Small intestine (tissue), 16 donors: Measurements from ENCODE around the gene UNC45A. TPM values are rescaled to one million over a fixed set of nuclear protein-coding genes. Genes with fewer than 3 reads are reported as not detected.

ENCODE experiments used
- DNase-seq, 2 donors: peaks; one replicate each; pipeline versions ENCODE4 v3.0.0 to v3.0.0-alpha.2; 2013
- FAIRE-seq: peaks from 2 replicates; lab custom pipeline; 2012; peaks lifted over from hg19 to GRCh38; lab: Jason Lieb, UNC
- H3K27ac ChIP-seq, 3 donors: one replicate each; pipeline ENCODE4 v1.5.1; 2013; ENCODE audit warnings: low read length in 2 of 3, mild to moderate bottlenecking in 2 of 3, control low read depth in 1 of 3, inconsistent platforms in 1 of 3, low read depth in 1 of 3, moderate library complexity in 1 of 3
- H3K27me3 ChIP-seq, 3 donors: one replicate each; pipeline ENCODE4 v1.6.1; 2013; ENCODE audit warnings: low read length in 3 of 3, inconsistent platforms in 1 of 3; ENCODE audit not compliant: control insufficient read depth in 3 of 3, insufficient read depth in 3 of 3
- H3K36me3 ChIP-seq, 3 donors: one replicate each; pipeline ENCODE4 v1.6.1; 2013; ENCODE audit warnings: low read length in 3 of 3, inconsistent platforms in 1 of 3, low read depth in 1 of 3, mild to moderate bottlenecking in 1 of 3, moderate library complexity in 1 of 3; ENCODE audit not compliant: control insufficient read depth in 3 of 3, insufficient read depth in 2 of 3
- H3K4me1 ChIP-seq, 3 donors: one replicate each; pipeline ENCODE4 v1.6.1; 2013; ENCODE audit warnings: low read length in 2 of 3, inconsistent platforms in 1 of 3, low read depth in 1 of 3, mild to moderate bottlenecking in 1 of 3, moderate library complexity in 1 of 3; ENCODE audit not compliant: control insufficient read depth in 3 of 3, insufficient read depth in 2 of 3
- H3K4me3 ChIP-seq, 3 donors: one replicate each; pipeline ENCODE4 v1.5.1; 2013; ENCODE audit warnings: low read length in 3 of 3, control low read depth in 1 of 3, inconsistent platforms in 1 of 3, low read depth in 1 of 3, mild to moderate bottlenecking in 1 of 3, moderate library complexity in 1 of 3
- H3K9me3 ChIP-seq, 2 donors: one replicate each; pipeline ENCODE4 v1.6.1; 2013; ENCODE audit warnings: low read depth in 1 of 2, low read length in 1 of 2; ENCODE audit not compliant: control insufficient read depth in 2 of 2, insufficient read depth in 1 of 2
- WGBS, 3 donors: extraction: QIAGEN DNeasy Blood & Tissue Kit; methylation state at CpG; one replicate each; pipeline ENCODE4 v1.1.7; 2013; 5-methylcytosine and 5-hydroxymethylcytosine counted together
- long read RNA-seq, 10 donors: transcript quantifications; one replicate each; lab custom pipeline, GENCODE V29; 2026
- polyA plus RNA-seq, 4 donors: library from polyadenylated mRNA; stranded (reverse) in 3 of 4; unstranded in 1 of 4; fragments of 200-250 nt in 3 of 4; fragments of 120-200 nt in 1 of 4; gene quantifications; one replicate each; pipeline versions ENCODE4 v1.2.1 to v1.2.3, GENCODE V29; 2013
- donor health status: healthy with polysubstance abuse.
- donor health status: control.
- donor health status: control.
- donor health status: Bipolar disorder and iron deficiency.
- donor health status: healthy.

UNC45A gene, protein sequence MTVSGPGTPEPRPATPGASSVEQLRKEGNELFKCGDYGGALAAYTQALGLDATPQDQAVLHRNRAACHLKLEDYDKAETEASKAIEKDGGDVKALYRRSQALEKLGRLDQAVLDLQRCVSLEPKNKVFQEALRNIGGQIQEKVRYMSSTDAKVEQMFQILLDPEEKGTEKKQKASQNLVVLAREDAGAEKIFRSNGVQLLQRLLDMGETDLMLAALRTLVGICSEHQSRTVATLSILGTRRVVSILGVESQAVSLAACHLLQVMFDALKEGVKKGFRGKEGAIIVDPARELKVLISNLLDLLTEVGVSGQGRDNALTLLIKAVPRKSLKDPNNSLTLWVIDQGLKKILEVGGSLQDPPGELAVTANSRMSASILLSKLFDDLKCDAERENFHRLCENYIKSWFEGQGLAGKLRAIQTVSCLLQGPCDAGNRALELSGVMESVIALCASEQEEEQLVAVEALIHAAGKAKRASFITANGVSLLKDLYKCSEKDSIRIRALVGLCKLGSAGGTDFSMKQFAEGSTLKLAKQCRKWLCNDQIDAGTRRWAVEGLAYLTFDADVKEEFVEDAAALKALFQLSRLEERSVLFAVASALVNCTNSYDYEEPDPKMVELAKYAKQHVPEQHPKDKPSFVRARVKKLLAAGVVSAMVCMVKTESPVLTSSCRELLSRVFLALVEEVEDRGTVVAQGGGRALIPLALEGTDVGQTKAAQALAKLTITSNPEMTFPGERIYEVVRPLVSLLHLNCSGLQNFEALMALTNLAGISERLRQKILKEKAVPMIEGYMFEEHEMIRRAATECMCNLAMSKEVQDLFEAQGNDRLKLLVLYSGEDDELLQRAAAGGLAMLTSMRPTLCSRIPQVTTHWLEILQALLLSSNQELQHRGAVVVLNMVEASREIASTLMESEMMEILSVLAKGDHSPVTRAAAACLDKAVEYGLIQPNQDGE
- polyA plus RNA-seq, result 10 to 100 TPM; 37.7 to 65.1 (median 48.8) TPM
- long read RNA-seq, donor 1, result 0 reads
- long read RNA-seq, donor 2, result 0 reads
- long read RNA-seq, donor 3, partial matches to known transcripts, result 5 of 23 reads
- long read RNA-seq, donor 3, other reads (novel, unspliced or antisense), result 17 of 23 reads
- long read RNA-seq, donor 4, result 0 reads
- long read RNA-seq, donor 5, partial matches to known transcripts, result 10 of 10 reads
- long read RNA-seq, donor 5, other reads (novel, unspliced or antisense), result 0 of 10 reads
- long read RNA-seq, donor 6, partial matches to known transcripts, result 17 of 18 reads
- long read RNA-seq, donor 6, other reads (novel, unspliced or antisense), result 0 of 18 reads
- long read RNA-seq, donor 7, partial matches to known transcripts, result 5 of 6 reads
- long read RNA-seq, donor 7, other reads (novel, unspliced or antisense), result 0 of 6 reads
- long read RNA-seq, donor 8, result 0 reads
- long read RNA-seq, donor 9, partial matches to known transcripts, result 0 of 1 reads
- long read RNA-seq, donor 9, other reads (novel, unspliced or antisense), result 0 of 1 reads
- long read RNA-seq, donor 10, partial matches to known transcripts, result 30 of 33 reads
- long read RNA-seq, donor 10, other reads (novel, unspliced or antisense), result 0 of 33 reads

DNA sequence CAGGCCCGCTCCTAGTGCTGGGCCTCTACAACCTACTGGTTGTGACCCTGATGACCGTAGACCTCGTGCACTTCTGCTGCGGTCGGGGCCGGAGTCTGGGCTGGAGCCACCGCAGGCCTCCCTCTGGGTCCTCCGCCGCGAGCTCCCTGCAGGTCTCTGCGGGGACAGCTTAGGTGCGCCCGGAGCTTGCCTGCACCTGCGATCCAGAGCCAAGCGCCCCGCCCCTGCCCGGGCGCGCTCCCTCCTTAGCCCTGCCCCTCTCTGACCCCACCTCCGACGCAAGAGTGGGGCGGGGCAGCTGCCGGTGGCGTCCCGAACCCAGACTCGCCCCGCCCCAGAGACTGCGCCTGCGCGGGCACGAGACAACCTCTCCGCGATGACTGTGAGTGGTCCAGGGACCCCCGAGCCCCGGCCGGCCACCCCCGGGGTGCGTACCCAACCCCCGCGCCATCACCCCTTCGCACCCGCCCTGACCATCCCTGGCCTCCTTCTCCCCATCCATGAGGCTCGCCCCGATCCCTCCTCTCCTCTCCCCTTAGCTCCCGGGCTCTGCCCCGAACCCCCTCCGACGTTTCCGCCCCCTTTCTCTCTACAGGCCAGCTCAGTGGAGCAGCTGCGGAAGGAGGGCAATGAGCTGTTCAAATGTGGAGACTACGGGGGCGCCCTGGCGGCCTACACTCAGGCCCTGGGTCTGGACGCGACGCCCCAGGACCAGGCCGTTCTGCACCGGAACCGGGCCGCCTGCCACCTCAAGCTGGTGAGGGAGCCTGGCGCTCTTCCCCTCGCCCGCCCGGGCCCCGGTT lies at the start of gene UNC45A:
UNC45A (plus strand) TSS at position 337 of the 803 bp plus-strand sequence; CDS start at position 377, 40 bp downstream.
- DNase-seq, result peak; percentile 97
- WGBS, 3 donors, result 0 to 1% (median 0%) methylated on average over 41 to 65 of the region's 65 CpGs

DNA sequence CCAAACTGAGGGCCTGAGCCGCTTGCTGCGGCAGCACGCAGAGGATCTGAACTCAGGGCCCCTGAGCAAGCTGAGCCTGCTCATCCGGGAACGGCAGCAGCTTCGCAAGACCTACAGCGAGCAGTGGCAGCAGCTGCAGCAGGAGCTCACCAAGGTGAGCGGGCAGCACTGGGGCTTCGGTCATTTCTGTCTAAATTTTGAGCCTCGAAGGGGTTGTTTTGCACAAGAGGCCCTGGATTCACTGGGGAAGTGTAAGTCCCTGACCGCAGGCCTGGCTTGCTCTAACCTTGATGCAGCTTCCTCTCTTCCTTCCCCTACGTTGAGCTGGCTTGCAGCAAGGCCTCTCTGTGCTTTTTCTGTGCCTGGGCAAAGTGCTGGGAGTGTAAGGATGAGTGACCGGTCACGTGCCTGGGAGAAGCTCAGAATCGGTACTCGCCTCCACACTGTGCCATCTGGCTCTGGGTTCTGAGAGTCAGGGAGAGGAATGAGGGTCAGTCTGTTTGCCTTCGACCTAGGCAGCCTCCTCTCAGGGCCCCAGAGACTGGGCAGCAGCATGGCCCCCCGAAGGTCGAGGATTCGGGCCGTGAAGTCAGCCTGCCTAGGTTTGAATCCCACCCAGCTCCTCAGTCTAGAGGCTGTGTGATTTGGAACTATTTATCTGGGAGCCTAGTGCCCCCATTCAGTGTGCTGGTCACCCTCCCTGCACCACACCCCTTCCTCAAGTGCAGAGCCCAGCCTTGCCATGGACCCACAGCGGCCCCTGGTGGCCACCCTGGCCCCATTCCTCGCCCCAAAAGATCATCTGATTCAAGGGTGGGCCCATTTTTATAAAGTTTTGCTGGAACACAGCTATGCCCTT lies 49.4 kb upstream of the UNC45A start:
- Histone ChIP-seq H3K27me3 (no peaks in the 10 kb centered on the region), H3K27ac (peak overlapping the region; percentile 1 to 87 (median 25)), H3K9me3 (no peaks in the 10 kb centered on the region), H3K4me1 (peaks cover 0 to 32% (median 7%) of the 10 kb centered on the region in 3 donors), H3K4me3 (peak overlapping the region in 1 of 3 donors; percentile 43), H3K36me3 (peaks cover 0 to 63% (median 4%) of the 10 kb centered on the region in 3 donors)
- WGBS, 3 donors, result 45 to 78% (median 58%) methylated on average over 23 of the region's 23 CpGs
- no peak for FAIRE-seq
- DNase-seq, result peak; percentile 60 to 80

More for the DNA sequence above, at the start of gene UNC45A:
- peak within 1 kb of the TSS; percentile 60 to 81 (median 78) for H3K4me3 ChIP-seq
- FAIRE-seq, result no peak
- H3K4me1 ChIP-seq, result peaks cover 6 to 32% (median 15%) of the 10 kb centered on the region in 3 donors
- H3K27ac ChIP-seq, result peak within 1 kb of the TSS; percentile 74 to 90 (median 80)
- peaks cover 3 to 26% (median 4%) of the 10 kb centered on the region in 3 donors for H3K36me3 ChIP-seq
- no peaks in the 10 kb centered on the region for H3K27me3 ChIP-seq
- no peaks in the 10 kb centered on the region for H3K9me3 ChIP-seq

DNA sequence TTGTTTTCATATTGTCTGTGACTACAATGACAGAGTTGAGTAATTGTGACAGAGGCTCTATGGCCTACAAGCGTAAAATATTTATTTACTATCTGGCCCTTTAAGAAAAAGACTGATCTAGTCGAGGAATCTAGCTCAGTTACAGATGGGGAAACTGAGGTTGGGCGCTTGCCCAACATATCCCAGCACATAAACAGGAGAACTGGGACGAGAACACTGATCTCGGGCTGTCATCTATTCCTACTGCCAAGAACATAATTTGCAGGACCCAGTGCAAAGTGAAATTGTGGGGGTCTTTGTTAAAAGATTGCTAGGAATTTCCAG lies 48.8 kb upstream of the UNC45A start:
- no peaks in the 10 kb centered on the region for H3K27me3 ChIP-seq
- H3K9me3 ChIP-seq, result no peaks in the 10 kb centered on the region
- no peak overlapping the region for H3K4me3 ChIP-seq
- DNase-seq, result no peak
- no peak for FAIRE-seq
- 29 to 33% (median 31%) methylated on average over 5 of the region's 5 CpGs for WGBS, 3 donors
- peaks cover 0 to 63% (median 4%) of the 10 kb centered on the region in 3 donors for H3K36me3 ChIP-seq
- no peak overlapping the region for H3K27ac ChIP-seq
- H3K4me1 ChIP-seq, result peaks cover 0 to 32% (median 7%) of the 10 kb centered on the region in 3 donors

DNA sequence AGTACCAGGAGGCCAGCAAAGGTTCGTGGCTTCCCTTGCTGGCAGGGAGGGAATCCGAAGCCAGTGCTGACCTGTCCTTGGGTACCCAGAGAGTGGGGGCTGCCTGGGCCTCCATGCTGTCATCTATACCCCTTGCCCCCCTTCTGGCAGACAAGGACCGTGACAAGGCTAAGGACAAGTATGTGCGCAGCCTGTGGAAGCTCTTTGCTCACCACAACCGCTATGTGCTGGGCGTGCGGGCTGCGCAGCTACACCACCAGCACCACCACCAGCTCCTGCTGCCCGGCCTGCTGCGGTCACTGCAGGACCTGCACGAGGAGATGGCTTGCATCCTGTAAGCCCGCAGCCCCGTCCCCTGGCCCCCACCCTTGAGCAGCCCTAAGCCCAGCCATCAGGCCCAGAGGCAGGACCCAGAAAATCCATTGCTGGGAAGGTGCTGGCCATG lies 48.0 kb upstream of the UNC45A start:
- Histone ChIP-seq H3K36me3 (peaks cover 0 to 63% (median 1%) of the 10 kb centered on the region in 3 donors), H3K9me3 (no peaks in the 10 kb centered on the region), H3K27ac (no peak overlapping the region), H3K27me3 (no peaks in the 10 kb centered on the region), H3K4me3 (no peak overlapping the region), H3K4me1 (peaks cover 0 to 32% (median 7%) of the 10 kb centered on the region in 3 donors)
- DNase-seq (no peak), FAIRE-seq (no peak)
- 89 to 93% (median 92%) methylated on average over 12 to 13 of the region's 13 CpGs for WGBS, 3 donors

DNA sequence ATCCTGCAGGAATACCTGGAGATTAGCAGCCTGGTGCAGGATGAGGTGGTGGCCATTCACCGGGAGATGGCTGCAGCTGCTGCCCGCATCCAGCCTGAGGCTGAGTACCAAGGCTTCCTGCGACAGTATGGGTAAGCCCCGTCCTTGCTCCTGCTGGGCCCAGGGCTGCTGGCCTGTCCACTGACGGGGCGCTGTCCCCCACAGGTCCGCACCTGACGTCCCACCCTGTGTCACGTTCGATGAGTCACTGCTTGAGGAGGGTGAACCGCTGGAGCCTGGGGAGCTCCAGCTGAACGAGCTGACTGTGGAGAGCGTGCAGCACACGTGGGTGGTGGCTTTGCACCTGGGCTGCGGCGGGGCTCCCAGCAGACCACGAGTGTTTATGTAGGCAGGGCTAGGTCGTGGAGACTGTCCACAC lies 45.8 kb upstream of the UNC45A start:
- no peaks in the 10 kb centered on the region for H3K9me3 ChIP-seq
- no peak overlapping the region for H3K4me3 ChIP-seq
- no peaks in the 10 kb centered on the region for H3K27me3 ChIP-seq
- H3K4me1 ChIP-seq, result peaks cover 0 to 18% (median 0%) of the 10 kb centered on the region in 3 donors
- FAIRE-seq (no peak), DNase-seq (peak in 1 of 2 donors; percentile 20)
- H3K36me3 ChIP-seq, result peaks cover 0 to 69% (median 0%) of the 10 kb centered on the region in 3 donors
- H3K27ac ChIP-seq, result no peak overlapping the region
- 73 to 86% (median 85%) methylated on average over 18 of the region's 18 CpGs for WGBS, 3 donors

DNA sequence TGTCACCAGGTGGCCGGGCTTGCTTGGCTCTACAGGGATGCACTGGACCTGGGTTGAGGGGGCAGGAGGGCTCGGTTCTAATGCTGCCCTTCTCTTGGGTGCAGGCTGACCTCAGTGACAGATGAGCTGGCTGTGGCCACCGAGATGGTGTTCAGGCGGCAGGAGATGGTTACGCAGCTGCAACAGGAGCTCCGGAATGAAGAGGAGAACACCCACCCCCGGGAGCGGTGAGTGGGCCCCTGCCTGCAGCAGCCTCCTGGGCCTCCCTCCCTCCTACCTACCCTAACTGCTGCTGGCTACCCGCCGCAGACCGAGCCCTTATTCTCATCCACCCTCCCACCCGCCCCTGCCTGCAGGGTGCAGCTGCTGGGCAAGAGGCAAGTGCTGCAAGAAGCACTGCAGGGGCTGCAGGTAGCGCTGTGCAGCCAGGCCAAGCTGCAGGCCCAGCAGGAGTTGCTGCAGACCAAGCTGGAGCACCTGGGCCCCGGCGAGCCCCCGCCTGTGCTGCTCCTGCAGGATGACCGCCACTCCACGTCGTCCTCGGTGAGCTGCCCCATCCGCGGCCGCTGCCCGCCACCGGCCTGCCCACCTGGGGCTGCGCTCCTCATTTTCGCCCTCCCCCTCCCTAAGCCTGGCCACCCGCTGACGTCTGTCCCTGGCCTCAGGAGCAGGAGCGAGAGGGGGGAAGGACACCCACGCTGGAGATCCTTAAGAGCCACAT lies 45.2 kb upstream of the UNC45A start:
- H3K27ac ChIP-seq, result no peak overlapping the region
- FAIRE-seq (no peak), DNase-seq (no peak)
- peak overlapping the region in 1 of 3 donors; percentile 4 for H3K4me3 ChIP-seq
- H3K27me3 ChIP-seq, result no peaks in the 10 kb centered on the region
- peaks cover 0 to 14% (median 0%) of the 10 kb centered on the region in 3 donors for H3K4me1 ChIP-seq
- H3K36me3 ChIP-seq, result peaks cover 0 to 69% (median 0%) of the 10 kb centered on the region in 3 donors
- H3K9me3 ChIP-seq, result no peaks in the 10 kb centered on the region
- WGBS, 3 donors, result 76 to 89% (median 88%) methylated on average over 22 to 31 of the region's 31 CpGs
